Panc1 (cell line): ENCODE measurements around the gene FAM83G.

ENCODE experiments used
- TCF7L2 ChIP-seq: IDR thresholded peaks from 2 replicates; pipeline ENCODE4 v1.6.1; 2011; ENCODE audit warnings: mild to moderate bottlenecking, low read depth, low read length, inconsistent platforms
- TF ChIP-seq, protein P1 (sequence below): fragments of 450-650 bp; IDR thresholded peaks from 2 replicates; pipeline ENCODE4 v1.5.1; 2017; ENCODE audit warnings: mild to moderate bottlenecking

DNA sequence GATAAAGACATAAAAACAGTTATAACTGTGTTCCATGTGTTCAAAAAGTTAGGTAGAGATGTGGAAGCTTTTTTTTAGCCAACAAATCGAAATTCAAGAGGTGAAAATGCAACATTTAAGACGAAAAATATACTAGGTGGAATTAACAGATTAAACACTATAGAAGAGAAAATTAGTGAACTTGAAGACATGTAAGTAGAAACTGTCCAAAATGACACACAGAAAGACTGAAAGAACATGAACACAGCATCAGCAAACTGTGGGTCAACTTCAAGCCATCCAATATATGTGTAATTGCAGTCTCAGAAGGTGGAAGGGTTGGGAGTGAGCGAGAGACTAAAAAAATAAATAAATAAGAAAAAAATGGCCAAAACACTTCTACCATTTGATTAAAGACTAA lies 9.3 kb downstream of the FAM83G start:
- TF ChIP-seq, protein P1, sequence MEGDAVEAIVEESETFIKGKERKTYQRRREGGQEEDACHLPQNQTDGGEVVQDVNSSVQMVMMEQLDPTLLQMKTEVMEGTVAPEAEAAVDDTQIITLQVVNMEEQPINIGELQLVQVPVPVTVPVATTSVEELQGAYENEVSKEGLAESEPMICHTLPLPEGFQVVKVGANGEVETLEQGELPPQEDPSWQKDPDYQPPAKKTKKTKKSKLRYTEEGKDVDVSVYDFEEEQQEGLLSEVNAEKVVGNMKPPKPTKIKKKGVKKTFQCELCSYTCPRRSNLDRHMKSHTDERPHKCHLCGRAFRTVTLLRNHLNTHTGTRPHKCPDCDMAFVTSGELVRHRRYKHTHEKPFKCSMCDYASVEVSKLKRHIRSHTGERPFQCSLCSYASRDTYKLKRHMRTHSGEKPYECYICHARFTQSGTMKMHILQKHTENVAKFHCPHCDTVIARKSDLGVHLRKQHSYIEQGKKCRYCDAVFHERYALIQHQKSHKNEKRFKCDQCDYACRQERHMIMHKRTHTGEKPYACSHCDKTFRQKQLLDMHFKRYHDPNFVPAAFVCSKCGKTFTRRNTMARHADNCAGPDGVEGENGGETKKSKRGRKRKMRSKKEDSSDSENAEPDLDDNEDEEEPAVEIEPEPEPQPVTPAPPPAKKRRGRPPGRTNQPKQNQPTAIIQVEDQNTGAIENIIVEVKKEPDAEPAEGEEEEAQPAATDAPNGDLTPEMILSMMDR = no peak
- no peak for TF ChIP-seq TCF7L2
